PC-9 (cell line): Measurements from ENCODE around the gene FOXP1. TPM values are rescaled to one million over a fixed set of nuclear protein-coding genes. Genes with fewer than 3 reads are reported as not detected.

ENCODE experiments used
- BruUV-seq: library from RNA; stranded (reverse); fragments of 400-500 nt; replicated peaks from 2 replicates; lab custom pipeline; 2021; lab: Mats Ljungman, UMichigan
- CTCF ChIA-PET: fragments of 300-600 bp; sonication (Branson Sonifier 250); formaldehyde crosslinking; loops from one replicate; lab custom pipeline; 2022; ENCODE audit warnings: antibody characterized with exemption; lab: Charles Lee
- POLR2A ChIA-PET: fragments of 300-600 bp; sonication (Branson Sonifier 250); formaldehyde crosslinking; loops from one replicate; lab custom pipeline; 2022; ENCODE audit warnings: antibody characterized with exemption; ENCODE audit not compliant: unreplicated experiment; lab: Charles Lee
- DNase-seq, 2 experiments: peaks; one replicate each; pipeline versions ENCODE4 v3.0.0 to v3.0.0-alpha.2; 2015 to 2022; ENCODE audit warnings: mixed read lengths in 1 of 2
- H2AFZ ChIP-seq: fragments of 200-600 bp; sonication (generic); 2 replicates; pipeline ENCODE4 v1.8.1; 2017; ENCODE audit warnings: antibody characterized with exemption
- H3F3A ChIP-seq: fragments of 200-600 bp; sonication (generic); 2 replicates; pipeline ENCODE4 v1.8.1; 2017; ENCODE audit warnings: antibody characterized with exemption, mild to moderate bottlenecking, low read depth; ENCODE audit not compliant: insufficient read depth
- H3K27ac ChIP-seq: fragments of 200-600 bp; sonication (generic); 2 replicates; pipeline ENCODE4 v1.6.1; 2016; ENCODE audit warnings: mixed run types
- H3K27me3 ChIP-seq: fragments of 200-600 bp; sonication (generic); 2 replicates; pipeline ENCODE4 v1.6.1; 2016; ENCODE audit warnings: low read depth, mixed run types; ENCODE audit not compliant: insufficient read depth
- H3K36me3 ChIP-seq: fragments of 200-600 bp; sonication (generic); 2 replicates; pipeline ENCODE4 v1.6.1; 2016; ENCODE audit warnings: low read depth, mixed run types
- H3K4me1 ChIP-seq: fragments of 200-600 bp; sonication (generic); replicated peaks from 2 replicates; pipeline ENCODE4 v1.6.1; 2016; ENCODE audit warnings: mixed run types; ENCODE audit not compliant: insufficient read depth
- H3K4me2 ChIP-seq: fragments of 200-600 bp; sonication (generic); 2 replicates; pipeline ENCODE4 v1.6.1; 2017; ENCODE audit warnings: mixed run types
- H3K4me3 ChIP-seq: fragments of 200-600 bp; sonication (generic); 2 replicates; pipeline ENCODE4 v1.6.1; 2016; ENCODE audit warnings: mixed run types
- H3K79me2 ChIP-seq: fragments of 200-600 bp; sonication (generic); 2 replicates; pipeline ENCODE4 v1.6.1; 2017; ENCODE audit warnings: low read depth, mixed run types
- H3K9me2 ChIP-seq: fragments of 200-600 bp; sonication (generic); 2 replicates; pipeline ENCODE4 v1.8.1; 2017; ENCODE audit warnings: mild to moderate bottlenecking; ENCODE audit not compliant: insufficient read depth
- H3K9me3 ChIP-seq: fragments of 200-600 bp; sonication (generic); 2 replicates; pipeline ENCODE4 v1.8.1; 2016; ENCODE audit warnings: low read depth; ENCODE audit not compliant: insufficient read depth
- H4K20me1 ChIP-seq: fragments of 200-600 bp; sonication (generic); 2 replicates; pipeline ENCODE4 v1.8.1; 2017; ENCODE audit not compliant: insufficient read depth
- CTCF ChIP-seq: fragments of 200-600 bp; sonication (generic); conservative IDR thresholded peaks from 2 replicates; pipeline ENCODE4 v1.6.1; 2017; ENCODE audit warnings: mixed run types, antibody characterized with exemption, mild to moderate bottlenecking, moderate library complexity
- EZH2 ChIP-seq: fragments of 200-600 bp; sonication (generic); IDR thresholded peaks from 2 replicates; pipeline ENCODE4 v1.8.0; 2017; ENCODE audit warnings: antibody characterized with exemption, low read depth
- intact Hi-C: fragments of 100-400 bp; cut with micrococcal nuclease; formaldehyde crosslinking; loops from one replicate; pipeline ENCODE4 v1.10.0; 2022; ENCODE audit not compliant: unreplicated experiment
- total RNA-seq: library from RNA; stranded (reverse); gene quantifications from 2 replicates; pipeline ENCODE4 v1.2.3, GENCODE V29; 2021

FOXP1 gene
- total RNA-seq, 1 experiment from 2014 or later = 33.3 TPM

- Histone ChIP-seq H3K4me1 (no peaks in the 10 kb centered on the region), H3K27ac (no peak overlapping the region), H3K4me2 (no peak overlapping the region), H3K27me3 (no peaks in the 10 kb centered on the region), H4K20me1 (no peaks in the 10 kb centered on the region), H3K36me3 (no peaks in the 10 kb centered on the region), H3K79me2 (no peaks in the 10 kb centered on the region), H3K9me3 (no peaks in the 10 kb centered on the region), H3F3A (no peaks in the 10 kb centered on the region), H3K9me2 (no peaks in the 10 kb centered on the region), H2AFZ (no peak overlapping the region), H3K4me3 (no peak overlapping the region)
- intact Hi-C loops = no loop called here
- BruUV-seq = no TSS peak
- TF ChIP-seq CTCF (no peak), EZH2 (no peak)
- ChIA-PET POLR2A (no interaction called here), CTCF (no interaction called here)
- no peak for DNase-seq
Measured at GRCh38 chr3:71051893-71052687, 531.4 kb downstream of the FOXP1 start.

- POLR2A ChIA-PET = no interaction called here
- Histone ChIP-seq H3K9me2 (no peaks in the 10 kb centered on the region), H3K4me2 (no peak overlapping the region), H3K9me3 (no peaks in the 10 kb centered on the region), H3K4me1 (no peaks in the 10 kb centered on the region), H3K4me3 (no peak overlapping the region), H3K27ac (no peak overlapping the region), H4K20me1 (no peaks in the 10 kb centered on the region), H3K27me3 (no peaks in the 10 kb centered on the region), H3K36me3 (no peaks in the 10 kb centered on the region), H2AFZ (no peak overlapping the region), H3K79me2 (no peaks in the 10 kb centered on the region), H3F3A (no peaks in the 10 kb centered on the region)
- BruUV-seq = no TSS peak
- no peak for DNase-seq
- CTCF ChIA-PET = no interaction called here
- TF ChIP-seq CTCF (no peak), EZH2 (no peak)
- intact Hi-C loops = no loop called here
Measured at GRCh38 chr3:71051259-71051595, 532.3 kb downstream of the FOXP1 start.

GRCh38 chr3:71050538-71051258 lies 532.8 kb downstream of the FOXP1 start:
- no peak for DNase-seq
- CTCF ChIA-PET = no interaction called here
- BruUV-seq = no TSS peak

More at GRCh38 chr3:71050538-71051258, 532.8 kb downstream of the FOXP1 start:
- POLR2A ChIA-PET = no interaction called here
- Histone ChIP-seq H3K27me3 (no peaks in the 10 kb centered on the region), H2AFZ (no peak overlapping the region), H3K27ac (no peak overlapping the region), H3K4me2 (no peak overlapping the region), H3K79me2 (no peaks in the 10 kb centered on the region), H3K9me2 (no peaks in the 10 kb centered on the region), H3F3A (no peaks in the 10 kb centered on the region), H3K36me3 (no peaks in the 10 kb centered on the region), H3K4me1 (no peaks in the 10 kb centered on the region), H4K20me1 (no peaks in the 10 kb centered on the region), H3K4me3 (no peak overlapping the region), H3K9me3 (no peaks in the 10 kb centered on the region)
- TF ChIP-seq CTCF (no peak), EZH2 (no peak)
- intact Hi-C loops = no loop called here
